HL-60 (cell line): Measurements from ENCODE around the gene PIK3CA.
"Not testable (repeated sequence)": the region's sequence is repeated elsewhere in the genome, so short reads cannot be mapped to it uniquely, and the experiment has no call there.

Experiments used
- DNase-seq, 2 experiments: peaks; one replicate each; pipeline ENCODE4 v3.0.0-alpha.2; 2010 to 2020; ENCODE audit warnings: low read depth in 1 of 2, low spot score in 1 of 2
- H3K27ac ChIP-seq: fragments of 250-450 bp; sonication (Bioruptor Pico); replicated peaks from 2 replicates; pipeline ENCODE4 v1.5.1; 2020; ENCODE audit warnings: mild to moderate bottlenecking, moderate library complexity
- H3K27me3 ChIP-seq: fragments of 250-450 bp; sonication (Bioruptor Pico); 2 replicates; pipeline ENCODE4 v1.5.1; 2021; ENCODE audit warnings: mild to moderate bottlenecking, moderate library complexity; ENCODE audit not compliant: insufficient read depth, poor library complexity, severe bottlenecking
- H3K4me3 ChIP-seq: replicated peaks from 2 replicates; pipeline ENCODE4 v1.5.1; 2011; ENCODE audit warnings: mild to moderate bottlenecking, control low read depth, low read length; ENCODE audit not compliant: insufficient read depth
- CTCF ChIP-seq: IDR thresholded peaks from one replicate; pipeline ENCODE4 v1.5.1; 2011; ENCODE audit warnings: low read length, control low read depth, inconsistent platforms; ENCODE audit not compliant: insufficient read depth
- GABPA ChIP-seq: IDR thresholded peaks from 2 replicates; pipeline ENCODE4 v1.6.1; 2012; ENCODE audit warnings: low read depth
- POLR2AphosphoS5 ChIP-seq: IDR thresholded peaks from 2 replicates; pipeline ENCODE4 v1.6.1; 2012; ENCODE audit warnings: low read depth
- REST ChIP-seq: IDR thresholded peaks from 2 replicates; pipeline ENCODE4 v1.6.1; 2012; ENCODE audit warnings: low read depth; ENCODE audit not compliant: insufficient replicate concordance
- SPI1 ChIP-seq: IDR thresholded peaks from 2 replicates; pipeline ENCODE4 v1.6.1; 2012; ENCODE audit warnings: low read depth, mild to moderate bottlenecking, borderline replicate concordance

PIK3CA gene

GRCh38 chr3:179234199-179234598 lies 86.0 kb downstream of the PIK3CA start:
- Histone ChIP-seq H3K4me3 (no peak overlapping the region), H3K27me3 (no peaks in the 10 kb centered on the region), H3K27ac (no peak overlapping the region)
- TF ChIP-seq SPI1 (no peak), POLR2AphosphoS5 (no peak), GABPA (no peak), CTCF (no peak)
- no peak for DNase-seq

- TF ChIP-seq REST (no peak), POLR2AphosphoS5 (no peak), CTCF (no peak), SPI1 (no peak), GABPA (no peak)
- 0 out of 2 replicates have a peak overlapping the region, but pooled peaks have one; percentile 11 for H3K27ac ChIP-seq
- no peak for DNase-seq
These were observed 88.6 kb downstream of the PIK3CA start for GRCh38 chr3:179236669-179237301.

GRCh38 chr3:179240299-179240698 lies 92.1 kb downstream of the PIK3CA start:
- H3K27me3 ChIP-seq, H3K27ac ChIP-seq, DNase-seq, H3K4me3 ChIP-seq: not testable (repeated sequence)

More at GRCh38 chr3:179236669-179237301, 88.6 kb downstream of the PIK3CA start:
- Histone ChIP-seq H3K27me3 (no peaks in the 10 kb centered on the region), H3K4me3 (no peak overlapping the region)

- DNase-seq, H3K27me3 ChIP-seq, H3K4me3 ChIP-seq, H3K27ac ChIP-seq: not testable (repeated sequence)
These were observed 94.7 kb downstream of the PIK3CA start for GRCh38 chr3:179242859-179243258.

GRCh38 chr3:179244878-179245277 lies 96.7 kb downstream of the PIK3CA start:
- TF ChIP-seq POLR2AphosphoS5 (no peak), GABPA (no peak), REST (no peak), CTCF (no peak), SPI1 (no peak)
- H3K27me3 ChIP-seq = no peaks in the 10 kb centered on the region
- no peak overlapping the region for H3K4me3 ChIP-seq
- no peak for DNase-seq
- no peak overlapping the region for H3K27ac ChIP-seq
